ENCODE data around the gene ZNF850.
A peak's percentile ranks its signal among the peaks of the same experiment; 100 is the strongest.
"Not testable (repeated sequence)": the region's sequence is repeated elsewhere in the genome, so short reads cannot be mapped to it uniquely, and the experiment has no call there.

Gene ZNF850

GRCh38 chr19:36772311-36773222, at the start of gene ZNF850:
ZNF850 (minus strand) TSS chr19:36772807; CDS start chr19:36762606, 10,201 bp downstream.
- DNase-seq (ENCODE audit: low spot score) = peak; percentile 87

GRCh38 chr19:36821758-36822157, 49.2 kb upstream of the ZNF850 start:
- DNase-seq (ENCODE audit: low spot score) = no peak

GRCh38 chr19:36819130-36819630, 46.6 kb upstream of the ZNF850 start:
- no peak for DNase-seq (ENCODE audit: low spot score)

GRCh38 chr19:36807029-36807428, 34.4 kb upstream of the ZNF850 start:
- DNase-seq (ENCODE audit: low spot score) = no peak

GRCh38 chr19:36805364-36805763, 32.8 kb upstream of the ZNF850 start:
- no peak for DNase-seq (ENCODE audit: low spot score)

GRCh38 chr19:36797786-36798108, 25.1 kb upstream of the ZNF850 start:
- no peak for DNase-seq (ENCODE audit: low spot score)

- DNase-seq (ENCODE audit: low spot score) = peak; percentile 14
These were observed 24.0 kb upstream of the ZNF850 start for GRCh38 chr19:36796714-36796992.

- not testable (repeated sequence) for DNase-seq (ENCODE audit: low spot score)
These were observed 19.0 kb upstream of the ZNF850 start for GRCh38 chr19:36791420-36792141.

- no peak for DNase-seq (ENCODE audit: low spot score)
These were observed 3.2 kb upstream of the ZNF850 start for GRCh38 chr19:36775768-36776167.

- no peak for DNase-seq (ENCODE audit: low spot score)
These were observed 594 bp upstream of the ZNF850 start for GRCh38 chr19:36773223-36773579.

GRCh38 chr19:36771261-36772231, 1.1 kb downstream of the ZNF850 start:
- DNase-seq (ENCODE audit: low spot score) = peak; percentile 55

GRCh38 chr19:36750066-36750691, 22.4 kb downstream of the ZNF850 start:
- no peak for DNase-seq (ENCODE audit: low spot score)

- not testable (repeated sequence) for DNase-seq (ENCODE audit: low spot score)
These were observed 23.0 kb downstream of the ZNF850 start for GRCh38 chr19:36749613-36750012.

GRCh38 chr19:36748431-36749275, 24.0 kb downstream of the ZNF850 start:
- DNase-seq (ENCODE audit: low spot score) = no peak

- DNase-seq (ENCODE audit: low spot score) = no peak
These were observed 24.9 kb downstream of the ZNF850 start for GRCh38 chr19:36747750-36748149.

- no peak for DNase-seq (ENCODE audit: low spot score)
These were observed 26.7 kb downstream of the ZNF850 start for GRCh38 chr19:36745870-36746269.

- DNase-seq (ENCODE audit: low spot score) = not testable (repeated sequence)
These were observed 36.4 kb downstream of the ZNF850 start for GRCh38 chr19:36736166-36736565.

GRCh38 chr19:36719687-36720556, 52.7 kb downstream of the ZNF850 start:
- DNase-seq (ENCODE audit: low spot score) = no peak

GRCh38 chr19:36709423-36709822, 63.2 kb downstream of the ZNF850 start:
- DNase-seq (ENCODE audit: low spot score) = no peak

- no peak for DNase-seq (ENCODE audit: low spot score)
These were observed 65.5 kb downstream of the ZNF850 start for GRCh38 chr19:36707134-36707533.

Data from germinal center (tissue), 1 donor.